Osteoblast (primary cell): ENCODE results near the gene RALBP1. TPM values are rescaled to one million over a fixed set of nuclear protein-coding genes. Genes with fewer than 3 reads are reported as not detected.
A peak's percentile ranks its signal among the peaks of the same experiment; 100 is the strongest.

Source experiments
- DNase-seq: peaks from one replicate; pipeline ENCODE4 v3.0.0; 2011; ENCODE audit warnings: low spot score, mixed read lengths; ENCODE audit not compliant: insufficient read length; ENCODE audit errors: missing footprints
- H2AFZ ChIP-seq: 2 replicates; pipeline ENCODE4 v1.6.0; 2011; ENCODE audit warnings: mild to moderate bottlenecking, low read length
- H3K27ac ChIP-seq: 2 replicates; pipeline ENCODE4 v1.5.1; 2011; ENCODE audit warnings: mild to moderate bottlenecking, low read depth, low read length, moderate library complexity
- H3K27me3 ChIP-seq: 2 replicates; pipeline ENCODE4 v1.6.0; 2012; ENCODE audit warnings: mild to moderate bottlenecking, control low read depth, inconsistent platforms, low read length, moderate library complexity; ENCODE audit not compliant: insufficient read depth
- H3K36me3 ChIP-seq: 2 replicates; pipeline ENCODE4 v1.5.1; 2011; ENCODE audit warnings: mild to moderate bottlenecking, low read length, control low read depth, moderate library complexity; ENCODE audit not compliant: insufficient read depth
- H3K4me1 ChIP-seq: 2 replicates; pipeline ENCODE4 v1.5.1; 2011; ENCODE audit warnings: mild to moderate bottlenecking, low read length, control low read depth, moderate library complexity; ENCODE audit not compliant: insufficient read depth
- H3K4me2 ChIP-seq: 2 replicates; pipeline ENCODE4 v1.6.0; 2011; ENCODE audit warnings: mild to moderate bottlenecking, low read length; ENCODE audit not compliant: insufficient read depth
- H3K4me3 ChIP-seq: fragments of 200-600 bp; sonication (generic); 3 replicates; pipeline ENCODE4 v1.5.1; 2012; ENCODE audit warnings: mild to moderate bottlenecking, low read length, inconsistent platforms; ENCODE audit not compliant: insufficient read depth
- H3K79me2 ChIP-seq: 2 replicates; pipeline ENCODE4 v1.6.0; 2012; ENCODE audit warnings: mild to moderate bottlenecking, low read length, control low read depth, inconsistent platforms; ENCODE audit not compliant: insufficient read depth
- H3K9me3 ChIP-seq: 2 replicates; pipeline ENCODE4 v1.5.1; 2011; ENCODE audit warnings: low read depth, low read length, control low read depth
- H4K20me1 ChIP-seq: 2 replicates; pipeline ENCODE4 v1.6.0; 2012; ENCODE audit warnings: mild to moderate bottlenecking, low read length, control low read depth; ENCODE audit not compliant: insufficient read depth
- total RNA-seq: library from RNA; depleted of rRNA; stranded (reverse); fragments of >200 nt; gene quantifications from 2 replicates; pipeline ENCODE4 v1.2.3, GENCODE V29; 2012
- TF ChIP-seq, protein P1 (sequence below): IDR thresholded peaks from 2 replicates; pipeline ENCODE4 v1.5.1; 2011; ENCODE audit warnings: mild to moderate bottlenecking, low read depth, low read length, moderate library complexity; ENCODE audit errors: extremely low read depth

RALBP1 gene
- total RNA-seq, 1 donor = 90.8 TPM

DNA sequence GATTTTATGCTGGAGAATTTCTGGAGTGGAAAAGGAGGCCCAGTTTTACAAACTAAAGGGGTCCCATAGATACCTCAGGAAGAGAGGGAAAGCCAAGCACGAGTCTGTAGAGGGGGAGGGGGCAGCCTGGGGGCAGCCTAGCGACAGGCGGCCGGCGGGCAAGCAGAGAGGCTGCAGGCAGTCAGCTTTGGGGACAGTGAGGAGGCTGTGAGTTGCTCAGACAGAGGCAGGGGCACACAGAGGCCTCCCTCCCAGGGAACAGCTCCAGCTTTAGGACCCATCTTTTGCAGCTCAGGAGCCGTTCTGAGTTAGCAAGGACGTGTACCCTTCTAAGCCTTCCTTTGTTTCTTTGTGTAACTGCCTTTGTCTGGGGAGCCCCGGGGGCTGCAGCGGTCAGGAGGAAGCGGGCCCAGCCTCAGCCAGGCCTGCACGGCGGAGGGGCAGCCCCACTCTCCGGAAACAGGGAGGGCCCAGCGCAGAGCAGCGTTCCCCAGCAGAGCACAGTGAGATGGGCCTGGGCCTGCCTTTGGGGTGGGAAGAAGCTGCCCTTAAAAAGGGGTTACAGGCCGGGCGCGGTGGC, 41.1 kb upstream of the RALBP1 start:
- H4K20me1 ChIP-seq = no peaks in the 10 kb centered on the region
- no peaks in the 10 kb centered on the region for H3K79me2 ChIP-seq
- no peaks in the 10 kb centered on the region for H3K27me3 ChIP-seq
- H3K4me3 ChIP-seq = no peak overlapping the region
- no peaks in the 10 kb centered on the region for H3K4me1 ChIP-seq
- no peaks in the 10 kb centered on the region for H3K9me3 ChIP-seq
- no peak overlapping the region for H3K4me2 ChIP-seq
- no peak for DNase-seq
- no peak overlapping the region for H3K27ac ChIP-seq
- no peak overlapping the region for H2AFZ ChIP-seq
- TF ChIP-seq, protein P1, sequence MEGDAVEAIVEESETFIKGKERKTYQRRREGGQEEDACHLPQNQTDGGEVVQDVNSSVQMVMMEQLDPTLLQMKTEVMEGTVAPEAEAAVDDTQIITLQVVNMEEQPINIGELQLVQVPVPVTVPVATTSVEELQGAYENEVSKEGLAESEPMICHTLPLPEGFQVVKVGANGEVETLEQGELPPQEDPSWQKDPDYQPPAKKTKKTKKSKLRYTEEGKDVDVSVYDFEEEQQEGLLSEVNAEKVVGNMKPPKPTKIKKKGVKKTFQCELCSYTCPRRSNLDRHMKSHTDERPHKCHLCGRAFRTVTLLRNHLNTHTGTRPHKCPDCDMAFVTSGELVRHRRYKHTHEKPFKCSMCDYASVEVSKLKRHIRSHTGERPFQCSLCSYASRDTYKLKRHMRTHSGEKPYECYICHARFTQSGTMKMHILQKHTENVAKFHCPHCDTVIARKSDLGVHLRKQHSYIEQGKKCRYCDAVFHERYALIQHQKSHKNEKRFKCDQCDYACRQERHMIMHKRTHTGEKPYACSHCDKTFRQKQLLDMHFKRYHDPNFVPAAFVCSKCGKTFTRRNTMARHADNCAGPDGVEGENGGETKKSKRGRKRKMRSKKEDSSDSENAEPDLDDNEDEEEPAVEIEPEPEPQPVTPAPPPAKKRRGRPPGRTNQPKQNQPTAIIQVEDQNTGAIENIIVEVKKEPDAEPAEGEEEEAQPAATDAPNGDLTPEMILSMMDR = no peak
- H3K36me3 ChIP-seq = no peaks in the 10 kb centered on the region

DNA sequence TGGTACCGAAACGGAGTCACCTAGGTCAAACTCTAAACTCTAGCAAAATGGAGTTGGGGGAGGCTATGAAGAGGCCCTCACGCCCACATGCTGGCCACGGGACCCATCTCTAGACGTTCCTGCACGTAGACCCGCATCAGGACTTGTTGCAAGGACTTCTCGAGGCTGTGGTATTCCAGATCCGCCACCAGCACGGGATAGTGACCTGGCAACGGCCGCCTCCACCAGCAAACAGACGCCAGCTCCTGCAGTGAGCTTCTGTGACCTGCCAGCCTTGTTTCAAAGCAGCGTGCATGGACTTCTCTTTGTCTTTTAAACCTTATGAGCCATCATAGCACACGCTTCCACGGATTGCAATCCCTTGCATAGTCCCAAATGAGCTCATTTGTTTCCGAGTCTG, 40.3 kb upstream of the RALBP1 start:
- H3K27ac ChIP-seq = no peak overlapping the region
- TF ChIP-seq, protein P1 = no peak
- no peak overlapping the region for H3K4me3 ChIP-seq
- no peaks in the 10 kb centered on the region for H4K20me1 ChIP-seq
- no peaks in the 10 kb centered on the region for H3K27me3 ChIP-seq
- no peak overlapping the region for H2AFZ ChIP-seq
- no peak for DNase-seq
- H3K4me1 ChIP-seq = no peaks in the 10 kb centered on the region
- H3K4me2 ChIP-seq = no peak overlapping the region
- H3K9me3 ChIP-seq = no peaks in the 10 kb centered on the region
- no peaks in the 10 kb centered on the region for H3K36me3 ChIP-seq
- H3K79me2 ChIP-seq = no peaks in the 10 kb centered on the region

DNA sequence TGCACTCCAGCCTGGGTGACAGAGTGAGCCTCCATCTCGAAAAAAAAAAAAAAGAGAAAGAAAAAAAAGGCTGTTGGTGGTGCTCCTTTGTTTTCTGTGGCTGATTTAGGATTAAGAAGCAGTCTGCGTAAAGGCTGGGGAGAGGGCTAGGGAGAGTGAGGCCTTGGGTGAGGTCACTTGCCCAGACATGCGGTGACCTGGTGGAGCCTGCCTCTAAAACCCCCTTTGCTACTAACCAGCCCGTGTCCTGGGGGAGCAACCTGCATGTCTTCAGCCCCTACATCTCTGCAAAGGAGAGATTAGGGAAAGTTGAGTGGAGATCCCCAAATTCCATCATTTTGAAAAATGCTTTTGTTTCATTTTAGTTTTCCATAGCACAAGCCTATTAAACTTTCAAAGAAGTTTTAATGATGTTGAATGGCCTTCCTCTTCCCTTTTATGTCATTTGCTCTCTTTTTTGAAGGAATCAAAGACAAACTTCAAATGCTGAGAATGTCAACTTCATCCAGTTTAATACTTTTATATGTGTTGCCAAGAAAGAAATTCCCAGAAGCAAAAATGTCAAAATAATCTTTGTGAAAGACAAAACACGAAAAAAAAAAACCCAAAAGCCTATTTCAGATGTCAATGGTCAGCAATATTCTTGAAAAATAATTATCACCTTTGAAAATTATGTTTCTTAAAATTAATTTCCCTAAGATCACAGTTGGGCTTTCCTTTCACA, 38.9 kb upstream of the RALBP1 start:
- DNase-seq = no peak
- Histone ChIP-seq H3K4me3 (no peak overlapping the region), H3K4me2 (no peak overlapping the region), H3K27me3 (no peaks in the 10 kb centered on the region), H4K20me1 (no peaks in the 10 kb centered on the region), H3K36me3 (no peaks in the 10 kb centered on the region), H3K79me2 (no peaks in the 10 kb centered on the region), H3K9me3 (no peaks in the 10 kb centered on the region), H3K27ac (no peak overlapping the region), H2AFZ (no peak overlapping the region), H3K4me1 (no peaks in the 10 kb centered on the region)
- TF ChIP-seq, protein P1 = no peak

DNA sequence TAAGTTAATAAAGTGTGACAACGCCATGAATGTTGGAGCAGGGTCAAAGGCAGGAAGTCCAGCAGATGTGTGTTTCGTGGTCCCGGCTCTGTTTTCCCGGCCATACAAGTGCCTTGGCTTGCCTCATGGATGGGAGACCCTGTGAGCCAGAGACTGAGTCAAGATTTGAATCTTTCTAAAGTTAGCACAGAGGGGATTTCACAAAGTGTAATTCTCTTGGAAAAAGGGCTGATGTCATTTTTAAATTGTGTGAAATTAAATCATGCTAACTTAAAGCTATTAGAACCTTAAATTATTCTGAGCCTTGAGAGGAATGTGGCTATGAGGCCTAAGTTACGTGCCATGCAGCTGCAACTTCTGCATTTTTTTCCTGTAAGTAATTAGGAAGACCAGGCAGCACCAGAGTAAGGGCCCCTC, 38.3 kb upstream of the RALBP1 start:
- TF ChIP-seq, protein P1 = no peak
- peak overlapping the region; percentile 42 for H2AFZ ChIP-seq
- H3K9me3 ChIP-seq = no peaks in the 10 kb centered on the region
- no peak for DNase-seq
- H3K4me3 ChIP-seq = no peak overlapping the region
- no peaks in the 10 kb centered on the region for H4K20me1 ChIP-seq
- no peaks in the 10 kb centered on the region for H3K79me2 ChIP-seq
- no peaks in the 10 kb centered on the region for H3K27me3 ChIP-seq
- no peak overlapping the region for H3K27ac ChIP-seq
- no peak overlapping the region for H3K4me2 ChIP-seq
- H3K4me1 ChIP-seq = no peaks in the 10 kb centered on the region
- no peaks in the 10 kb centered on the region for H3K36me3 ChIP-seq
